SK-N-SH treated with all-trans-retinoic acid at 6 μM for 48 hours (cell line): ENCODE data around the gene GHRL.

ENCODE experiments used
- ATAC-seq: fragments of 200-7000 bp; cut with Tn5 transposase; 3 replicates; pipeline ENCODE4 v1.9.1; 2020; ENCODE audit warnings: mild to moderate bottlenecking, moderate library complexity
- ARNTL ChIP-seq: fragments of 450-650 bp; formaldehyde crosslinking; IDR thresholded peaks from 2 replicates; pipeline ENCODE4 v1.5.0; 2020; ENCODE audit warnings: low read depth, mild to moderate bottlenecking, moderate library complexity, borderline replicate concordance
- BACH2 ChIP-seq: fragments of 250-450 bp; sonication (Bioruptor Pico); IDR thresholded peaks from 2 replicates; pipeline ENCODE4 v1.9.0; 2021; ENCODE audit warnings: mild to moderate bottlenecking, borderline replicate concordance
- CSDC2 ChIP-seq: fragments of 250-450 bp; sonication (Bioruptor Pico); IDR thresholded peaks from 2 replicates; pipeline ENCODE4 v1.5.0; 2020; ENCODE audit warnings: mild to moderate bottlenecking, moderate library complexity
- ESRRG ChIP-seq: fragments of 250-450 bp; sonication (Bioruptor Pico); IDR thresholded peaks from 2 replicates; pipeline ENCODE4 v1.6.1; 2021; ENCODE audit warnings: mild to moderate bottlenecking
- GLIS3 ChIP-seq: fragments of 250-450 bp; sonication (Bioruptor Pico); IDR thresholded peaks from 2 replicates; pipeline ENCODE4 v1.5.0; 2020; ENCODE audit warnings: mild to moderate bottlenecking, moderate library complexity
- ISL1 ChIP-seq: fragments of 250-450 bp; sonication (Bioruptor Pico); IDR thresholded peaks from 2 replicates; pipeline ENCODE4 v2.1.2; 2022; ENCODE audit warnings: mild to moderate bottlenecking, moderate library complexity
- RARB ChIP-seq: fragments of 250-450 bp; sonication (Bioruptor Pico); IDR thresholded peaks from 2 replicates; pipeline ENCODE4 v1.8.0; 2021; ENCODE audit warnings: mild to moderate bottlenecking, moderate library complexity
- SNAI2 ChIP-seq: fragments of 250-450 bp; sonication (Bioruptor Pico); IDR thresholded peaks from 2 replicates; pipeline ENCODE4 v1.5.0; 2020; ENCODE audit warnings: mild to moderate bottlenecking, moderate library complexity
- ZC3H10 ChIP-seq: fragments of 250-450 bp; sonication (Bioruptor Pico); IDR thresholded peaks from 2 replicates; pipeline ENCODE4 v1.5.1; 2021; ENCODE audit warnings: mild to moderate bottlenecking, moderate library complexity
- ZFP3 ChIP-seq: fragments of 250-450 bp; sonication (Bioruptor Pico); IDR thresholded peaks from 2 replicates; pipeline ENCODE4 v1.5.0; 2020; ENCODE audit warnings: mild to moderate bottlenecking, moderate library complexity
- ZFP30 ChIP-seq: fragments of 450-650 bp; formaldehyde crosslinking; IDR thresholded peaks from 2 replicates; pipeline ENCODE4 v1.5.0; 2022; ENCODE audit warnings: mild to moderate bottlenecking, moderate library complexity
- ZNF565 ChIP-seq: fragments of 450-650 bp; formaldehyde crosslinking; conservative IDR thresholded peaks from 2 replicates; pipeline ENCODE4 v1.5.0; 2020; ENCODE audit warnings: low read depth, mild to moderate bottlenecking, moderate library complexity
- ZNF70 ChIP-seq: fragments of 450-650 bp; formaldehyde crosslinking; IDR thresholded peaks from 2 replicates; pipeline ENCODE4 v1.5.0; 2020; ENCODE audit warnings: mild to moderate bottlenecking, moderate library complexity
- TF ChIP-seq, protein P1 (sequence below): fragments of 250-450 bp; sonication (Bioruptor Pico); IDR thresholded peaks from 2 replicates; pipeline ENCODE4 v1.5.0; 2020; ENCODE audit warnings: mild to moderate bottlenecking, moderate library complexity
- TF ChIP-seq, protein P2 (sequence below): fragments of 250-450 bp; sonication (Bioruptor Pico); IDR thresholded peaks from 2 replicates; pipeline ENCODE4 v1.8.0; 2021; ENCODE audit warnings: low read depth, mild to moderate bottlenecking, moderate library complexity, borderline replicate concordance
- TF ChIP-seq, protein P3 (sequence below): fragments of 250-450 bp; sonication (Bioruptor Pico); IDR thresholded peaks from 2 replicates; pipeline ENCODE4 v1.8.0; 2020; ENCODE audit warnings: mild to moderate bottlenecking, moderate library complexity, borderline replicate concordance
- TF ChIP-seq, protein P4 (sequence below): fragments of 250-450 bp; sonication (Bioruptor Pico); IDR thresholded peaks from 2 replicates; pipeline ENCODE4 v1.5.1; 2020; ENCODE audit warnings: low read depth, mild to moderate bottlenecking, moderate library complexity
- TF ChIP-seq, protein P5 (sequence below): fragments of 250-450 bp; sonication (Bioruptor Pico); IDR thresholded peaks from 2 replicates; pipeline ENCODE4 v1.5.1; 2021; ENCODE audit warnings: mild to moderate bottlenecking, moderate library complexity

Gene GHRL

DNA sequence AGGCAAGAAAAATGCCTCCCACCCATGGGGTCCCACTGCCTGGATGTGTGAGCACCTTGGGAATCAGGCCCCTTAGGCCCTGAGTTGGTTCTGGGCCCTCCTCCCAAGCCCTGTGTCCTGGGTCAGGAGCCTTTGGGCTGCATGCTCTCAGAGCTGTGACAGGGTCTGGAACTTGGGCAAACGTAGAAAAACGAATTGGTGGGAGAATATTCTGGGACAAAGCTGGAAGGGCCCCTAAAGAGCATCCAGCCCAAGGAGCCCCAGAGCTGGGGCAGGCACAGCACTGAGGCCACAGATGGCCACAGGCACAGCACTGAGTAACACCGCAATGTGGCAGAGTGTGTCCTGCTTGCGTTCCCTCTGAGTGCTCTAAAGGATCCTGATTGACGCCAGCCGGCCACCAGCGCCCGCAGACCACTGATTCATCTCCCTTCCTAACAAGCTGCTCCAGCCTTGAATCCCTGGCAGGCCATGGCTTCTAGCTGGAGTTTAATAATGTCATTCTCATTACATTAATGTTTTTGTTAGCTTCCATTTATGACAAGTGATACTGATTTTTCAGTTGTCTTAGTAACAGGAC, 46.7 kb upstream of the GHRL start:
- TF ChIP-seq, protein P1, sequence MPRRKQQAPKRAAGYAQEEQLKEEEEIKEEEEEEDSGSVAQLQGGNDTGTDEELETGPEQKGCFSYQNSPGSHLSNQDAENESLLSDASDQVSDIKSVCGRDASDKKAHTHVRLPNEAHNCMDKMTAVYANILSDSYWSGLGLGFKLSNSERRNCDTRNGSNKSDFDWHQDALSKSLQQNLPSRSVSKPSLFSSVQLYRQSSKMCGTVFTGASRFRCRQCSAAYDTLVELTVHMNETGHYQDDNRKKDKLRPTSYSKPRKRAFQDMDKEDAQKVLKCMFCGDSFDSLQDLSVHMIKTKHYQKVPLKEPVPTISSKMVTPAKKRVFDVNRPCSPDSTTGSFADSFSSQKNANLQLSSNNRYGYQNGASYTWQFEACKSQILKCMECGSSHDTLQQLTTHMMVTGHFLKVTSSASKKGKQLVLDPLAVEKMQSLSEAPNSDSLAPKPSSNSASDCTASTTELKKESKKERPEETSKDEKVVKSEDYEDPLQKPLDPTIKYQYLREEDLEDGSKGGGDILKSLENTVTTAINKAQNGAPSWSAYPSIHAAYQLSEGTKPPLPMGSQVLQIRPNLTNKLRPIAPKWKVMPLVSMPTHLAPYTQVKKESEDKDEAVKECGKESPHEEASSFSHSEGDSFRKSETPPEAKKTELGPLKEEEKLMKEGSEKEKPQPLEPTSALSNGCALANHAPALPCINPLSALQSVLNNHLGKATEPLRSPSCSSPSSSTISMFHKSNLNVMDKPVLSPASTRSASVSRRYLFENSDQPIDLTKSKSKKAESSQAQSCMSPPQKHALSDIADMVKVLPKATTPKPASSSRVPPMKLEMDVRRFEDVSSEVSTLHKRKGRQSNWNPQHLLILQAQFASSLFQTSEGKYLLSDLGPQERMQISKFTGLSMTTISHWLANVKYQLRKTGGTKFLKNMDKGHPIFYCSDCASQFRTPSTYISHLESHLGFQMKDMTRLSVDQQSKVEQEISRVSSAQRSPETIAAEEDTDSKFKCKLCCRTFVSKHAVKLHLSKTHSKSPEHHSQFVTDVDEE (CRISPR knock-in tag): no peak
- TF ChIP-seq RARB: no peak
- TF ChIP-seq, protein P2, sequence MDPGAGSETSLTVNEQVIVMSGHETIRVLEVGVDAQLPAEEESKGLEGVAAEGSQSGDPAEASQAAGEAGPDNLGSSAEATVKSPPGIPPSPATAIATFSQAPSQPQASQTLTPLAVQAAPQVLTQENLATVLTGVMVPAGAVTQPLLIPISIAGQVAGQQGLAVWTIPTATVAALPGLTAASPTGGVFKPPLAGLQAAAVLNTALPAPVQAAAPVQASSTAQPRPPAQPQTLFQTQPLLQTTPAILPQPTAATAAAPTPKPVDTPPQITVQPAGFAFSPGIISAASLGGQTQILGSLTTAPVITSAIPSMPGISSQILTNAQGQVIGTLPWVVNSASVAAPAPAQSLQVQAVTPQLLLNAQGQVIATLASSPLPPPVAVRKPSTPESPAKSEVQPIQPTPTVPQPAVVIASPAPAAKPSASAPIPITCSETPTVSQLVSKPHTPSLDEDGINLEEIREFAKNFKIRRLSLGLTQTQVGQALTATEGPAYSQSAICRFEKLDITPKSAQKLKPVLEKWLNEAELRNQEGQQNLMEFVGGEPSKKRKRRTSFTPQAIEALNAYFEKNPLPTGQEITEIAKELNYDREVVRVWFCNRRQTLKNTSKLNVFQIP (CRISPR knock-in tag): no peak
- TF ChIP-seq ZC3H10 (CRISPR knock-in tag): no peak
- TF ChIP-seq GLIS3 (CRISPR knock-in tag): no peak
- no peak for TF ChIP-seq CSDC2
- TF ChIP-seq, protein P3, sequence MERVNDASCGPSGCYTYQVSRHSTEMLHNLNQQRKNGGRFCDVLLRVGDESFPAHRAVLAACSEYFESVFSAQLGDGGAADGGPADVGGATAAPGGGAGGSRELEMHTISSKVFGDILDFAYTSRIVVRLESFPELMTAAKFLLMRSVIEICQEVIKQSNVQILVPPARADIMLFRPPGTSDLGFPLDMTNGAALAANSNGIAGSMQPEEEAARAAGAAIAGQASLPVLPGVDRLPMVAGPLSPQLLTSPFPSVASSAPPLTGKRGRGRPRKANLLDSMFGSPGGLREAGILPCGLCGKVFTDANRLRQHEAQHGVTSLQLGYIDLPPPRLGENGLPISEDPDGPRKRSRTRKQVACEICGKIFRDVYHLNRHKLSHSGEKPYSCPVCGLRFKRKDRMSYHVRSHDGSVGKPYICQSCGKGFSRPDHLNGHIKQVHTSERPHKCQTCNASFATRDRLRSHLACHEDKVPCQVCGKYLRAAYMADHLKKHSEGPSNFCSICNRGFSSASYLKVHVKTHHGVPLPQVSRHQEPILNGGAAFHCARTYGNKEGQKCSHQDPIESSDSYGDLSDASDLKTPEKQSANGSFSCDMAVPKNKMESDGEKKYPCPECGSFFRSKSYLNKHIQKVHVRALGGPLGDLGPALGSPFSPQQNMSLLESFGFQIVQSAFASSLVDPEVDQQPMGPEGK (CRISPR knock-in tag): no peak
- TF ChIP-seq ZNF70 (CRISPR knock-in tag): no peak
- TF ChIP-seq ZFP3 (CRISPR knock-in tag): no peak
- TF ChIP-seq SNAI2 (CRISPR knock-in tag): no peak
- TF ChIP-seq BACH2: no peak

DNA sequence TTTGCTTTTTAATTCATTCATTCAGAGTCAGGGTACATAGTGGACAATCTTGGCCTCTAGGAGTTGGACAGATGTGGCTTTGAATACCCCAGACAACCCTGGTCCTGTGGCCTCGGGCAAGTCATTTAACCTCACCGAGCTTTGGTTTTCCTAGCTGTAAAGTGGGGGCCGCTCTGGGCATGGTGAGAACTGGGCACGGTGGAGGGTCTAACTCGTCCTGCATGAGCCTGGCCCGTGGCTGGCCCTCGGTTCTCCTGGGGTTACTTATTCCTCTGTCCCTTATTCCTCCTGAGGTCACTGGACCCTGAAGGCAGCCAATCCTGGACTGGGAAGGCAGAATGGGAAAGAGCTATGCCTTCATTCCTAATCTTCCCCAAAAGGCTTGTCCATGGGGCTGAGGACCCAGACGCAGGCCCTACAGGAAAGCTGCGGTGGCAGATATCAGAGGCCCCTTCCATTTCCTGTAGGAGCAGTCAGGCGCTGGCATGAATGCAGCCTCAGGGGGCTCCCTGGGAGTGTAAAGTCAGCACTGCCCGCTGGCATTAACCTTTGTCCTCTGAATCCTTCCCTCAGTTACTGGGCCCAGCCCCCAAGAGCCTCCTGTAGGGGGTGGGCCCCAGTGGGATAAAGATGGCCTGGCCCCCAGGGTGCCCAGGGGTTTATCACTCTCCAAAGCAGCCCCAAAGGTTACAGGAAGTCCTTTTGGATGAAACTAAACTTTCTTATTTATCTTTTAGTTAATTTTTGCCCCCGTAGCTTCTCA, 46.0 kb upstream of the GHRL start:
- no peak for TF ChIP-seq ZFP3 (CRISPR knock-in tag)
- TF ChIP-seq, protein P3 (CRISPR knock-in tag): no peak
- TF ChIP-seq ISL1: no peak
- no peak for TF ChIP-seq GLIS3 (CRISPR knock-in tag)
- TF ChIP-seq, protein P4, sequence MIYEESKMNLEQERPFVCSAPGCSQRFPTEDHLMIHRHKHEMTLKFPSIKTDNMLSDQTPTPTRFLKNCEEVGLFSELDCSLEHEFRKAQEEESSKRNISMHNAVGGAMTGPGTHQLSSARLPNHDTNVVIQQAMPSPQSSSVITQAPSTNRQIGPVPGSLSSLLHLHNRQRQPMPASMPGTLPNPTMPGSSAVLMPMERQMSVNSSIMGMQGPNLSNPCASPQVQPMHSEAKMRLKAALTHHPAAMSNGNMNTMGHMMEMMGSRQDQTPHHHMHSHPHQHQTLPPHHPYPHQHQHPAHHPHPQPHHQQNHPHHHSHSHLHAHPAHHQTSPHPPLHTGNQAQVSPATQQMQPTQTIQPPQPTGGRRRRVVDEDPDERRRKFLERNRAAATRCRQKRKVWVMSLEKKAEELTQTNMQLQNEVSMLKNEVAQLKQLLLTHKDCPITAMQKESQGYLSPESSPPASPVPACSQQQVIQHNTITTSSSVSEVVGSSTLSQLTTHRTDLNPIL (CRISPR knock-in tag): no peak
- TF ChIP-seq, protein P1 (CRISPR knock-in tag): no peak
- no peak for TF ChIP-seq ESRRG (CRISPR knock-in tag)
- no peak for TF ChIP-seq ZNF565
- no peak for TF ChIP-seq ZFP30 (CRISPR knock-in tag)
- TF ChIP-seq ARNTL (CRISPR knock-in tag): no peak
- TF ChIP-seq, protein P5, sequence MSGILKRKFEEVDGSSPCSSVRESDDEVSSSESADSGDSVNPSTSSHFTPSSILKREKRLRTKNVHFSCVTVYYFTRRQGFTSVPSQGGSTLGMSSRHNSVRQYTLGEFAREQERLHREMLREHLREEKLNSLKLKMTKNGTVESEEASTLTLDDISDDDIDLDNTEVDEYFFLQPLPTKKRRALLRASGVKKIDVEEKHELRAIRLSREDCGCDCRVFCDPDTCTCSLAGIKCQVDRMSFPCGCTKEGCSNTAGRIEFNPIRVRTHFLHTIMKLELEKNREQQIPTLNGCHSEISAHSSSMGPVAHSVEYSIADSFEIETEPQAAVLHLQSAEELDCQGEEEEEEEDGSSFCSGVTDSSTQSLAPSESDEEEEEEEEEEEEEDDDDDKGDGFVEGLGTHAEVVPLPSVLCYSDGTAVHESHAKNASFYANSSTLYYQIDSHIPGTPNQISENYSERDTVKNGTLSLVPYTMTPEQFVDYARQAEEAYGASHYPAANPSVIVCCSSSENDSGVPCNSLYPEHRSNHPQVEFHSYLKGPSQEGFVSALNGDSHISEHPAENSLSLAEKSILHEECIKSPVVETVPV (CRISPR knock-in tag): no peak

More for the DNA sequence above, 46.7 kb upstream of the GHRL start:
- ATAC-seq: no peak

More for the DNA sequence above, 46.0 kb upstream of the GHRL start:
- ATAC-seq: no peak
